Upper lobe of left lung (tissue), 4 donors: Measurements from ENCODE around the gene TBKBP1.

ENCODE experiments used
- POLR2A ChIP-seq, 4 donors: fragments of 450-650 bp; IDR thresholded peaks; one replicate each; pipeline ENCODE4 v1.5.1; 2016 to 2017; ENCODE audit warnings: antibody characterized with exemption in 4 of 4, mild to moderate bottlenecking in 2 of 4
- POLR2AphosphoS5 ChIP-seq, 2 donors: sonication (generic); formaldehyde crosslinking; IDR thresholded peaks; one replicate each; pipeline ENCODE4 v1.5.1; 2017; ENCODE audit warnings: antibody characterized with exemption in 2 of 2

- TF ChIP-seq POLR2A (IDR thresholded peaks at IDR 0.05) (no peak), POLR2AphosphoS5 (IDR thresholded peaks at IDR 0.05) (no peak)
Measured at GRCh38 chr17:47745037-47745380, 51.0 kb downstream of the TBKBP1 start.
